Fibroblast of pulmonary artery (primary cell): ENCODE measurements around the gene TULP4.
A peak's percentile ranks its signal among the peaks of the same experiment; 100 is the strongest.

ENCODE experiments used
- DNase-seq: peaks from one replicate; pipeline ENCODE4 v3.0.0-alpha.2; 2010; ENCODE audit warnings: low read depth
- H3K4me3 ChIP-seq: replicated peaks from 2 replicates; pipeline ENCODE4 v1.5.1; 2011; ENCODE audit warnings: low read depth, mild to moderate bottlenecking, control low read depth, low read length, moderate library complexity
- TF ChIP-seq, protein P1 (sequence below): IDR thresholded peaks from 2 replicates; pipeline ENCODE4 v1.5.1; 2011; ENCODE audit warnings: mild to moderate bottlenecking, control low read depth, low read length, inconsistent platforms; ENCODE audit errors: missing control alignments

TULP4 gene

DNA sequence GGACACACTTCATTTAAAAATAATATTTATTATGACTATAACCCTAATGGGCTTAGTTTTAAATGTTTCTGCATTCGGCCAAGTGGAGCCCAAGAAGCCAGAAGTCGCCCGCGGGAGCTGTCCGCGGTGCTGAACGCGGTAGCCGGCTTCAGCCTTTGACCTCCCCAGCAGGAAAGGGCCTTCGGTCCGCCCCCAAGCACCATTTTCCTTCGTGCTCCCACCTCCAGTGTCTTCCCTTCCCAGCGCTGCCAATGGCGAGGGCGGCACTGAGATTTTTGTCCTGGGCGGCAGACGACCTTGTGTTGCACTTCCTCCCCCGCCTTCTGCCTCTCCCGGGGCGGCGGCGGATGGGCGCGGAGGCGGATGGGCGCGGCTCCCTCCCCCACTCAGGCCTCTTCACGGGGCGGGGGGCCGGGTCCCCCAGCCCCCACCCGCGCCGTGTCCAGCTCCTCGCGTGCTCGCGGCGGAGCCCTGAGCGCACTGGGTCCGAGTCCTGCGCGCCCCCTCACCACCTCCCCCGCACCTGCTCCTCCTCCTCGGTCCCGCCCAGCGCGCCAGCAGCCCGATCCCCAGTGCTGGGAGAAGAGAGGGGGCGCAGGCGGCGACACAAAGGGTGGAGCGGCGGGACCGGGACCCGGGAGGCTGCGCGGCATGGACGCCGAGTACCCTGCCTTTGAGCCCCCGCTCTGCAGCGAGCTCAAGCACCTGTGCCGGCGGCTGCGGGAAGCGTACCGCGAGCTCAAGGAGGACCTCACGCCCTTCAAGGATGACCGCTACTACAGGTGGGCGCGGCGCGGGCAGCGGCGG lies 224.0 kb downstream of the TULP4 start:
- DNase-seq, result peak; percentile 80
- TF ChIP-seq, protein P1, sequence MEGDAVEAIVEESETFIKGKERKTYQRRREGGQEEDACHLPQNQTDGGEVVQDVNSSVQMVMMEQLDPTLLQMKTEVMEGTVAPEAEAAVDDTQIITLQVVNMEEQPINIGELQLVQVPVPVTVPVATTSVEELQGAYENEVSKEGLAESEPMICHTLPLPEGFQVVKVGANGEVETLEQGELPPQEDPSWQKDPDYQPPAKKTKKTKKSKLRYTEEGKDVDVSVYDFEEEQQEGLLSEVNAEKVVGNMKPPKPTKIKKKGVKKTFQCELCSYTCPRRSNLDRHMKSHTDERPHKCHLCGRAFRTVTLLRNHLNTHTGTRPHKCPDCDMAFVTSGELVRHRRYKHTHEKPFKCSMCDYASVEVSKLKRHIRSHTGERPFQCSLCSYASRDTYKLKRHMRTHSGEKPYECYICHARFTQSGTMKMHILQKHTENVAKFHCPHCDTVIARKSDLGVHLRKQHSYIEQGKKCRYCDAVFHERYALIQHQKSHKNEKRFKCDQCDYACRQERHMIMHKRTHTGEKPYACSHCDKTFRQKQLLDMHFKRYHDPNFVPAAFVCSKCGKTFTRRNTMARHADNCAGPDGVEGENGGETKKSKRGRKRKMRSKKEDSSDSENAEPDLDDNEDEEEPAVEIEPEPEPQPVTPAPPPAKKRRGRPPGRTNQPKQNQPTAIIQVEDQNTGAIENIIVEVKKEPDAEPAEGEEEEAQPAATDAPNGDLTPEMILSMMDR, result no peak
- H3K4me3 ChIP-seq, result peak overlapping the region; percentile 54

DNA sequence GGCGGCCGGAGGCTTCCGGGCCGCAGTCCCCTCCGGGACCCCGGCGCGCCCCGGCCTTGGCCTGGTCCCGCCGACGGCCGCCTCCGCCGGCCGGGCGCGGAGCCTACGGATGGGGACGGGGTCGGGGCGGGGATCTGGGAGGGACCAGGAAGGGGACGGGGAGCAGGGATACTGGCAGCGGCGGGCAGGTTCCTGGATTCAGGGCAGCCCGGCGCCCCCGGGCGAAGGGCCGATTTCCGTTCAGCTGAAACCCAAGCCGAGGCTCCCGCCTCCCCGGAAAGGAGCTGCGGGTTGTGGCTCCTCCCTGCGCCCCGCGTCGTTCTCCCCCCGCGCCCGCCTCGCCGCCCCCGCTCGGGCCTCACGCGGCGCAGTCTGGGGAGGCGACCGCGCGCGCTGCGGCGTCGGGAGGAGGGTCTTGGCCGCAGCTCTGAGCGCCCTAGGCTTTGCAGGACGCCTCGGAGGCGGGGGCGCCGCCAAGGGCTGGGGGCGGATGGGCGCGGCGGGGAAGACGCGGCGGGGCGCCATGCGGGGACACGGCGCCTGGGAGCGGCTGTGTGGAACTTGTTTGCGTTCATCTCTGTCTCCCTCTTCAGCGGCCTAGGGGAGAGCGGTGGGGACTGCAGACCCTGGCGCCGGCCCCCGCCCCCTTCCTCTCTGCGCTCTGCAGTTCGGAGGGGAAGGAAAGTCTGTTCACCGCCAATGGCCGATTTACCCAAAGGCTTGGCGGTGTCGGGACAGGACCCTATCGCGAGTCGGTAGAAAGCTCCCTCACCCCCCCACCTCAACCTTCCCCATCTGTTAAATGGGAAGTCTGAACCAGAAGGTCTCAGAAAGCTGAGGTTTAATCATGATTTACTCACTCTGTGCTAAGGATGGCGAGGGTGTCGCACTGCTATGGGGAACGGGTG lies 224.9 kb downstream of the TULP4 start:
- peak; percentile 6 for DNase-seq
- TF ChIP-seq, protein P1, result no peak
- peak overlapping the region; percentile 54 for H3K4me3 ChIP-seq

DNA sequence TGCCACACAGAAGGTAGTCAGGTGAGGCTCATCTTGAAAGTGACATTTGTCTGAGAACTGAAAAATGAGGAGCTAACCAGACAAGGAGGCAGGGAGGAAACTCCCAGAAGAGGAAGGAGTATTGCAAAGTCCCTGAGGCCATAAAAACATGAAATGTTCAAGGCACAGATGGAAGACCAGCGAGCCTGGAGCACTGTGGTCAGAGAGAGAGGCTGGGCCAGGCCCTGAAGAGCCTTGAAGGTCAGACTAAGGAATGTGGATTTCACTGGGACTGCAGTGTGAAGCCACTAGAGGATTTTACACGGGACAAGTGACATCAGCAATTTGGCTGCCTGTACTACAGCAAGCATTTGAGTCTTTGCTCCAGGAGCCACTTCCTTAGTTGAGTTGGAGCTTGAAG lies 226.5 kb downstream of the TULP4 start:
- no peak overlapping the region for H3K4me3 ChIP-seq
- no peak for DNase-seq
- TF ChIP-seq, protein P1, result no peak

DNA sequence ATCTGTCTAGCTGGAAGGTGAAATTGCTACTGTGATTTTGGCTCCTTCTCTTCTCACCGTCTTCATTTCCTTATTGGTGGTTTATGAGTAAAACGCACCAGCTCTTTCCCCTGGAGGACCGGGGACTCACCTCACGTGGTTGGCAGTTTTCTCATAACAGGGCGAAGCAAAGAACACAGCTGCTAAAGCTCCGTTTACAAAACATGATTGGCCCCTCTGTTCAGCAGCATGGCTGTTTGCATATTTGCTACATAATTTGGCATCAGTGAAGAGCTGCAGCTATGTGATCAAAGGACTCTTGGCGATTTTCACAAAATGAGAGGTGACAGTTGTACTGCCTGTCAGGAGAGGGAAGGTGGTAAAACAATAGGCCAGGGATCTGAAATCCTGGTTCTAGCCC lies 227.1 kb downstream of the TULP4 start:
- no peak overlapping the region for H3K4me3 ChIP-seq
- TF ChIP-seq, protein P1, result no peak
- no peak for DNase-seq

DNA sequence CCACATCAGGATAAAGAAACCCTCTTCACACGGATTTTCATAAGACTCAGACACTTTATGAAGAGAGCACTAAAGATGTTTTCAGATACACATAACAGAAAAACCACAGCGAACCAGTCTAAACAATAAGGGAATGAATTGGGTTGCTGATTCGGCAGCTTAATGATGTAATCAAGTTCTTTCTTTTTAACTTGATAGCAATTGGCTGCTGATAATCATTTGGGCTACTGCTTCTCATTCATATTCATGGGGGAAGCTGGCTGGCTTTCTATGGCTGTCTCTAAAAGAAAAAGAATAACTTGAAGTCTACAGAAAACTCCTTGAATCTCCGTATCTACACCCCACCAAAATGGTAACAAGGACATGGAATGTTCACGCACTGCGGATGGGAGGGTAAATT lies 227.6 kb downstream of the TULP4 start:
- H3K4me3 ChIP-seq, result no peak overlapping the region
- DNase-seq, result no peak
- TF ChIP-seq, protein P1, result no peak

DNA sequence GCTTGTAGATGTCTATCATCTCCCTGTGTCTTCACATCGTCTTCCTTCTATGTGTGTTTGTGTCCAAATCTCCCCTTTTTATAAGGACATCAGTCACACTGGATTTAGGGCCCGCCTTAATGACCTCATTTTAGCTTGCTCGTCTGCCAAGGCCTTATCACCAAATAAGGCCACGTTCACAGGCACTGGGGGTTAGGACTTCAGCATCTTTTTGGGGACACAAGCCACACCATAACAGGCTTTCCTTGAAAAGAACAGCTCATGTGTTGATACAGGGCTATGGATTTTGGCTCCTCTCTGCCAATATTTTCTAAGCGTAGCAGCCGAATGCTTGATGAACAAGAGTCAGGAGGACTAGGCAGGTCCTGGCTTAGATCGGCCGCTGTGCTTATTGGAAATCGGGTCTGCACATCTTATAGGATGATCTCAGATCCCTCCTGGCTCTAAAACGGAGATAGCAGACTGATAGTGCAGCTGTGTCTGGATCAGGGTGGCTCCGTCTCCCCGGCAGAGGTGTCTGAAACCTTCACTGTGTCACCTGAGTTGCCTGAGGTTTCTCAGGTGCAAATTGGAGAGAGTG lies 231.4 kb downstream of the TULP4 start:
- H3K4me3 ChIP-seq, result no peak overlapping the region
- TF ChIP-seq, protein P1, result no peak
- no peak for DNase-seq
